Fibroblast of mammary gland (primary cell): ENCODE data around the gene ARHGEF40.

Experiments used
- DNase-seq: peaks from one replicate; pipeline ENCODE4 v3.0.0-alpha.2; 2010; ENCODE audit warnings: low read depth
- H3K4me3 ChIP-seq: 2 replicates; pipeline ENCODE4 v1.5.1; 2011; ENCODE audit warnings: low read depth, mild to moderate bottlenecking, low read length, moderate library complexity; ENCODE audit not compliant: control insufficient read depth
- TF ChIP-seq, protein P1 (sequence below): conservative IDR thresholded peaks from 2 replicates; pipeline ENCODE4 v1.5.1; 2011; ENCODE audit warnings: low read depth, low read length, inconsistent platforms; ENCODE audit not compliant: control insufficient read depth, insufficient read depth

Gene ARHGEF40

DNA sequence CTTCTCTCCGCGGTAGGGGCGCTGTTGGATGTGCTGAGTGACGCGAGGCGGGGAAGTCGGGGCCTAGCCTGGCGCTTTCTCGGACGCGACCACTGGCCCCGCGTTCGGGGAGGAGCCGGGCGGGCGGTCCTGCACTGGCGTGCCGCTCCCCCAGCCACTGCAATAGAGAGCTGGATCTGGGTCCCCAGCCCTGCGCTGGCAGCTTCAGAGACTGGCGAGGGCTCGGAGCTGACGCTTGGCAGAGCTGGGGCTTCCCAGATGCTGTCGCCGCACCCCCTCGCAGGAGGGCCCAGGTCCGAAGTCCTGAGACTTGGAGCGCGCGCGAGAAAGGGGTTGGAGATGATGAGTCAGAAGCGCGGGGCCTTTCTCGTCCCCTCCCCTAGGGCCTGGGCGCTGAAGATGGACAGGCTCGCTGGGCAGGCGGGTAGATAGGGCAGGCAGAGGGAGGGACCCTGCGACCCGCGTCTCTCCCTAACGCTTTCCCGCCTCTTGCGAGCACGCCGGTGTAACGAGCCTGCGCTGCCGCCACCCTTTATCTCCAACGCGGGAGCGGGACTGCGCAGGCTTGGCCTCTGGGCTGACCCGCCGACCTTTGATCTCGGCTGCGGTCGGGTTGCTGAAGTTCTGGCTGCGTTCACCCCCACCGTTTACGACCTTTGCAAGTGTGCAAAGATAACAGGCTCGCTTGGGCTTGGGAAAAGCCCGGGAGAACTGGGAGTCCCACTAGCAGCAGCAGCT lies 33.8 kb downstream of the ARHGEF40 start:
- TF ChIP-seq, protein P1, sequence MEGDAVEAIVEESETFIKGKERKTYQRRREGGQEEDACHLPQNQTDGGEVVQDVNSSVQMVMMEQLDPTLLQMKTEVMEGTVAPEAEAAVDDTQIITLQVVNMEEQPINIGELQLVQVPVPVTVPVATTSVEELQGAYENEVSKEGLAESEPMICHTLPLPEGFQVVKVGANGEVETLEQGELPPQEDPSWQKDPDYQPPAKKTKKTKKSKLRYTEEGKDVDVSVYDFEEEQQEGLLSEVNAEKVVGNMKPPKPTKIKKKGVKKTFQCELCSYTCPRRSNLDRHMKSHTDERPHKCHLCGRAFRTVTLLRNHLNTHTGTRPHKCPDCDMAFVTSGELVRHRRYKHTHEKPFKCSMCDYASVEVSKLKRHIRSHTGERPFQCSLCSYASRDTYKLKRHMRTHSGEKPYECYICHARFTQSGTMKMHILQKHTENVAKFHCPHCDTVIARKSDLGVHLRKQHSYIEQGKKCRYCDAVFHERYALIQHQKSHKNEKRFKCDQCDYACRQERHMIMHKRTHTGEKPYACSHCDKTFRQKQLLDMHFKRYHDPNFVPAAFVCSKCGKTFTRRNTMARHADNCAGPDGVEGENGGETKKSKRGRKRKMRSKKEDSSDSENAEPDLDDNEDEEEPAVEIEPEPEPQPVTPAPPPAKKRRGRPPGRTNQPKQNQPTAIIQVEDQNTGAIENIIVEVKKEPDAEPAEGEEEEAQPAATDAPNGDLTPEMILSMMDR = peak; percentile 68
- DNase-seq = peak; percentile 94
- peak overlapping the region; percentile 67 for H3K4me3 ChIP-seq

- H3K4me3 ChIP-seq = peak overlapping the region; percentile 67
- TF ChIP-seq, protein P1 = peak; percentile 99
- DNase-seq = peak; percentile 86
Measured at GRCh38 chr14:21104448-21105060, 34.5 kb downstream of the ARHGEF40 start.

DNA sequence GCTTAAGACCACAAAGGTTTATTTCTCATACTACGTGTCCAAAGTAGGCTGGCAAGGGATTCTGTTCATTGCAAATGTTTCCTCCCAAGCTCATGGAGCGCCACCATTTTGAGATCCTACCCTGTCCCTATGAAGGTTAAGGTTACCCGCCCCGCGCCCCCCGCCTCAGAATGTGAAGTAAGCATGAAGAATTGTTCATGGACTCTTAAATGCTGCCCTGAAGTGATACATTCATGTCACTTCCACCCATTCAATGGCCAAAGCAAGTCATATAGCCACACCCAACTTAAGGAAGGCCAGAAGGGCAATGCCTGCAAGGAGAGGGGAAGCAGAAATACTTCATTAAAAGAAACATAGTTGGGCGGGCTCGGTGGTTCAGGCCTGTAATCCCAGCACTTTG lies 35.0 kb downstream of the ARHGEF40 start:
- no peak overlapping the region for H3K4me3 ChIP-seq
- DNase-seq = no peak
- TF ChIP-seq, protein P1 = no peak

DNA sequence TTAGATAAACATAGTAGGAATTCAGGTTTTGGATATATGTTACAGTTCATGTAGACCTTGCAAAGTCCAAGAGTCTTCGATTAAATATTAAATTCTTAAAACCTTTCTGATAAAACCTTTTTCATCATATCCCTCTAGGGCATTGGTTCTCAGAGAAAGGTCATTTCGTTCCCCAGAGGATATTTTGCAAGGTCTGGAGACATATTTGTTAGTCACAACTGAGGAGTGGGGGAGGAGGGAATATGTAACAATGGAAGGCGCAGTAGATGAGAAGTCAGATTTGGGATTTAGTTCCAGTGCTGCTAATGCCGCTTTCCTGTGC lies 36.0 kb downstream of the ARHGEF40 start:
- TF ChIP-seq, protein P1 = no peak
- no peak overlapping the region for H3K4me3 ChIP-seq
- DNase-seq = peak; percentile 75

- H3K4me3 ChIP-seq = no peak overlapping the region
- TF ChIP-seq, protein P1 = peak; percentile 98
- peak; percentile 80 for DNase-seq
Measured at GRCh38 chr14:21106498-21107282, 36.6 kb downstream of the ARHGEF40 start.

- TF ChIP-seq, protein P1 = no peak
- DNase-seq = peak; percentile 81
- H3K4me3 ChIP-seq = no peak overlapping the region
Measured at GRCh38 chr14:21107283-21107800, 37.2 kb downstream of the ARHGEF40 start.
